ENCODE data around the gene SRC.

- no peak for TF ChIP-seq CTCF (IDR thresholded peaks at IDR 0.05)
- TF ChIP-seq POLR2A (IDR thresholded peaks at IDR 0.05), result no peak
Measured at GRCh38 chr20:37297066-37297736, 48.7 kb upstream of the SRC start.

Data from lower leg skin (tissue), 3 donors.